SK-N-SH treated with all-trans-retinoic acid at 6 μM for 48 hours (cell line): ENCODE results near the gene CUBN.

Experiments used
- PATZ1 ChIP-seq: fragments of 250-450 bp; sonication (Bioruptor Pico); IDR thresholded peaks from 2 replicates; pipeline ENCODE4 v1.8.0; 2020; ENCODE audit warnings: mild to moderate bottlenecking, moderate library complexity, borderline replicate concordance
- POU6F1 ChIP-seq: fragments of 250-450 bp; sonication (Bioruptor Pico); IDR thresholded peaks from 2 replicates; pipeline ENCODE4 v1.8.0; 2021; ENCODE audit warnings: low read depth, mild to moderate bottlenecking, moderate library complexity, borderline replicate concordance
- TSHZ2 ChIP-seq: fragments of 250-450 bp; sonication (Bioruptor Pico); IDR thresholded peaks from 2 replicates; pipeline ENCODE4 v1.5.0; 2020; ENCODE audit warnings: mild to moderate bottlenecking, moderate library complexity
- ZFP3 ChIP-seq: fragments of 250-450 bp; sonication (Bioruptor Pico); IDR thresholded peaks from 2 replicates; pipeline ENCODE4 v1.5.0; 2020; ENCODE audit warnings: mild to moderate bottlenecking, moderate library complexity

- TF ChIP-seq ZFP3 (CRISPR knock-in tag) (no peak), TSHZ2 (CRISPR knock-in tag) (no peak), PATZ1 (no peak), POU6F1 (CRISPR knock-in tag) (no peak)
These were observed 95.9 kb downstream of the CUBN start for GRCh38 chr10:17033529-17034260.
